SU-DHL-6 (cell line): ENCODE data around the gene RAB11A.

Experiments
- EZH2phosphoT487 ChIP-seq: fragments of 200-600 bp; sonication (generic), shearing (Covaris generic); conservative IDR thresholded peaks from 2 replicates; pipeline ENCODE4 v1.6.1; 2018; ENCODE audit warnings: mild to moderate bottlenecking, antibody characterized with exemption, low read length, moderate library complexity, mixed read lengths
- TF ChIP-seq, protein P1 (sequence below): fragments of 200-600 bp; sonication (generic); IDR thresholded peaks from one replicate; pipeline ENCODE4 v1.5.1; 2017; ENCODE audit warnings: antibody characterized with exemption, mild to moderate bottlenecking, low read length, moderate library complexity; ENCODE audit not compliant: insufficient read depth, poor library complexity, severe bottlenecking

DNA sequence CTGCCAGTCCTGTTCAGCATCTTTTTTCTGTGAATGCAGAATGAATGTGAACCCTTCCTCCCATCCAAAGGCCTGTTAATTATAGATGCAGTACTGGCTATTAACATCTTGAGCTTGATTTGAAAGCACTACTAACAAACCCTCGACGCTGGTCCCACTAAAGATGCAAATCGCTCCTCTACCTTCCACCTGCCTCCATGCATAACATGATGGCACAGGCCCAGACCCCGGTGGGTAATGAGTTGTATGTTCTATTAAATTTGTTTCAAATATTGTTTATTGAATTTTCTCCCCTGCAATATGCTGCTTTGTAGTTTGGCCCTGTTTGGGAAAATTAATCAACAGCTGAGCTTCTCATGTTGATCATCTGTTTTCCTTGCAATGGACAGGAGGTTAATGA is 69.3 kb downstream of the RAB11A start:
- no peak for TF ChIP-seq EZH2phosphoT487
- TF ChIP-seq, protein P1, sequence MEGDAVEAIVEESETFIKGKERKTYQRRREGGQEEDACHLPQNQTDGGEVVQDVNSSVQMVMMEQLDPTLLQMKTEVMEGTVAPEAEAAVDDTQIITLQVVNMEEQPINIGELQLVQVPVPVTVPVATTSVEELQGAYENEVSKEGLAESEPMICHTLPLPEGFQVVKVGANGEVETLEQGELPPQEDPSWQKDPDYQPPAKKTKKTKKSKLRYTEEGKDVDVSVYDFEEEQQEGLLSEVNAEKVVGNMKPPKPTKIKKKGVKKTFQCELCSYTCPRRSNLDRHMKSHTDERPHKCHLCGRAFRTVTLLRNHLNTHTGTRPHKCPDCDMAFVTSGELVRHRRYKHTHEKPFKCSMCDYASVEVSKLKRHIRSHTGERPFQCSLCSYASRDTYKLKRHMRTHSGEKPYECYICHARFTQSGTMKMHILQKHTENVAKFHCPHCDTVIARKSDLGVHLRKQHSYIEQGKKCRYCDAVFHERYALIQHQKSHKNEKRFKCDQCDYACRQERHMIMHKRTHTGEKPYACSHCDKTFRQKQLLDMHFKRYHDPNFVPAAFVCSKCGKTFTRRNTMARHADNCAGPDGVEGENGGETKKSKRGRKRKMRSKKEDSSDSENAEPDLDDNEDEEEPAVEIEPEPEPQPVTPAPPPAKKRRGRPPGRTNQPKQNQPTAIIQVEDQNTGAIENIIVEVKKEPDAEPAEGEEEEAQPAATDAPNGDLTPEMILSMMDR, result no peak
